GM12864 (cell line): Measurements from ENCODE around the gene NHS.

Experiments used
- DNase-seq: peaks from one replicate; pipeline ENCODE4 v3.0.0-alpha.2; 2011; ENCODE audit warnings: low read depth
- H3K4me3 ChIP-seq: 2 replicates; pipeline ENCODE4 v1.5.1; 2011; ENCODE audit warnings: mild to moderate bottlenecking, low read depth, low read length, control low read depth
- CTCF ChIP-seq: IDR thresholded peaks from 2 replicates; pipeline ENCODE4 v1.5.1; 2011; ENCODE audit warnings: low read depth, mild to moderate bottlenecking, moderate library complexity, low read length, control low read depth, inconsistent platforms; ENCODE audit errors: missing control alignments

Gene NHS

GRCh38 chrX:17471121-17471520 is 96.1 kb downstream of the NHS start:
- TF ChIP-seq CTCF, result no peak
- DNase-seq, result no peak
- no peak overlapping the region for H3K4me3 ChIP-seq

- TF ChIP-seq CTCF, result no peak
- DNase-seq, result no peak
- no peak overlapping the region for H3K4me3 ChIP-seq
Measured at GRCh38 chrX:17471861-17472260, 96.9 kb downstream of the NHS start.

- DNase-seq, result no peak
- no peak overlapping the region for H3K4me3 ChIP-seq
- TF ChIP-seq CTCF, result no peak
Measured at GRCh38 chrX:17472424-17472823, 97.4 kb downstream of the NHS start.

GRCh38 chrX:17473021-17473420 is 98.0 kb downstream of the NHS start:
- no peak for TF ChIP-seq CTCF
- no peak for DNase-seq
- H3K4me3 ChIP-seq, result no peak overlapping the region

GRCh38 chrX:17474892-17475291 is 99.9 kb downstream of the NHS start:
- H3K4me3 ChIP-seq, result no peak overlapping the region
- no peak for TF ChIP-seq CTCF
- DNase-seq, result no peak

GRCh38 chrX:17475449-17476217 is 100.6 kb downstream of the NHS start:
- no peak for TF ChIP-seq CTCF
- H3K4me3 ChIP-seq, result no peak overlapping the region
- no peak for DNase-seq

GRCh38 chrX:17476411-17476810 is 101.4 kb downstream of the NHS start:
- DNase-seq, result no peak
- H3K4me3 ChIP-seq, result no peak overlapping the region
- TF ChIP-seq CTCF, result no peak
